HepG2 (cell line): ENCODE results near the gene TRPV2. TPM values are rescaled to one million over a fixed set of nuclear protein-coding genes. Genes with fewer than 3 reads are reported as not detected.
A peak's percentile ranks its signal among the peaks of the same experiment; 100 is the strongest.

Experiments
- BORCS8-MEF2B ChIP-seq: sonication (generic); formaldehyde crosslinking; IDR thresholded peaks from 2 replicates; pipeline ENCODE4 v1.8.0; 2022; ENCODE audit warnings: mild to moderate bottlenecking, missing genetic modification reagents
- FOXO1 ChIP-seq: sonication (generic); formaldehyde crosslinking; IDR thresholded peaks from 2 replicates; pipeline ENCODE4 v1.4.0; 2020; ENCODE audit warnings: missing genetic modification reagents
- HDAC2 ChIP-seq: sonication (generic); formaldehyde crosslinking; IDR thresholded peaks from 2 replicates; pipeline ENCODE4 v1.4.0; 2020; ENCODE audit warnings: missing genetic modification reagents
- HIVEP1 ChIP-seq: sonication (generic); formaldehyde crosslinking; IDR thresholded peaks from 2 replicates; pipeline ENCODE4 v1.4.0; 2020; ENCODE audit warnings: mild to moderate bottlenecking, missing genetic modification reagents
- KAT7 ChIP-seq: IDR thresholded peaks from 2 replicates; pipeline ENCODE4 v1.6.1; 2018; ENCODE audit warnings: borderline replicate concordance, missing compliant biosample characterization
- KLF13 ChIP-seq: sonication (generic); formaldehyde crosslinking; IDR thresholded peaks from 2 replicates; pipeline ENCODE4 v1.4.0; 2020; ENCODE audit warnings: mild to moderate bottlenecking, missing genetic modification reagents
- NFIB ChIP-seq: sonication (generic); formaldehyde crosslinking; IDR thresholded peaks from 2 replicates; pipeline ENCODE4 v1.9.0; 2021; ENCODE audit warnings: missing genetic modification reagents, mild to moderate bottlenecking, borderline replicate concordance
- PHF20 ChIP-seq: sonication (generic); formaldehyde crosslinking; IDR thresholded peaks from 2 replicates; pipeline ENCODE4 v1.5.0; 2020; ENCODE audit warnings: mild to moderate bottlenecking, missing genetic modification reagents
- POLR2A ChIP-seq, 2 experiments: IDR thresholded peaks; 2 replicates each; pipeline ENCODE4 v1.6.1; 2011; ENCODE audit warnings: low read depth in 2 of 2, low read length in 2 of 2, mild to moderate bottlenecking in 1 of 2, moderate library complexity in 1 of 2; ENCODE audit not compliant: insufficient read depth in 1 of 2
- SYNCRIP ChIP-seq: fragments of 200-400 bp; formaldehyde crosslinking; IDR thresholded peaks from 2 replicates; pipeline ENCODE4 v1.6.1; 2018; ENCODE audit warnings: mild to moderate bottlenecking, low read depth, low read length; ENCODE audit not compliant: insufficient read depth
- ZBTB3 ChIP-seq: sonication (generic); formaldehyde crosslinking; IDR thresholded peaks from 2 replicates; pipeline ENCODE4 v1.4.0; 2020; ENCODE audit warnings: low read depth, mild to moderate bottlenecking, moderate library complexity, missing genetic modification reagents, borderline replicate concordance
- ZMYM2 ChIP-seq: sonication (generic); formaldehyde crosslinking; IDR thresholded peaks from 2 replicates; pipeline ENCODE4 v1.8.0; 2022; ENCODE audit warnings: mild to moderate bottlenecking, missing genetic modification reagents
- ZNF230 ChIP-seq: sonication (generic); formaldehyde crosslinking; IDR thresholded peaks from 2 replicates; pipeline ENCODE4 v1.4.0; 2020; ENCODE audit warnings: mild to moderate bottlenecking, missing genetic modification reagents
- ZNF274 ChIP-seq: sonication (generic); formaldehyde crosslinking; IDR thresholded peaks from 2 replicates; pipeline ENCODE4 v1.5.1; 2020; ENCODE audit warnings: mild to moderate bottlenecking, missing genetic modification reagents
- ZNF3 ChIP-seq: IDR thresholded peaks from 2 replicates; pipeline ENCODE4 v1.7.0; 2017; ENCODE audit warnings: inconsistent platforms
- ZNF558 ChIP-seq: sonication (generic); formaldehyde crosslinking; IDR thresholded peaks from 2 replicates; pipeline ENCODE4 v1.9.0; 2022; ENCODE audit warnings: mild to moderate bottlenecking, missing genetic modification reagents, borderline replicate concordance
- ZNF562 ChIP-seq: sonication (generic); formaldehyde crosslinking; IDR thresholded peaks from 2 replicates; pipeline ENCODE4 v1.8.0; 2022; ENCODE audit warnings: missing genetic modification reagents, borderline replicate concordance
- ZNF616 ChIP-seq: sonication (generic); formaldehyde crosslinking; IDR thresholded peaks from 2 replicates; pipeline ENCODE4 v1.5.0; 2020; ENCODE audit warnings: low read depth, mild to moderate bottlenecking, missing genetic modification reagents
- ZNF746 ChIP-seq: sonication (generic); formaldehyde crosslinking; IDR thresholded peaks from 2 replicates; pipeline ENCODE4 v1.8.0; 2022; ENCODE audit warnings: mild to moderate bottlenecking, missing genetic modification reagents
- ZNF773 ChIP-seq: sonication (generic); formaldehyde crosslinking; IDR thresholded peaks from 2 replicates; pipeline ENCODE4 v1.4.0; 2020; ENCODE audit warnings: missing genetic modification reagents, borderline replicate concordance
- ZNF777 ChIP-seq: sonication (generic); formaldehyde crosslinking; IDR thresholded peaks from 2 replicates; pipeline ENCODE4 v1.4.0; 2020; ENCODE audit warnings: missing genetic modification reagents
- ZNF878 ChIP-seq: sonication (generic); formaldehyde crosslinking; IDR thresholded peaks from 2 replicates; pipeline ENCODE4 v1.8.1; 2023; ENCODE audit warnings: mild to moderate bottlenecking, missing genetic modification reagents, moderate library complexity
- ZSCAN21 ChIP-seq: sonication (generic); formaldehyde crosslinking; IDR thresholded peaks from 2 replicates; pipeline ENCODE4 v1.8.0; 2022; ENCODE audit warnings: mild to moderate bottlenecking, missing genetic modification reagents, moderate library complexity, borderline replicate concordance
- polyA plus RNA-seq, 8 experiments: library from polyadenylated mRNA; depleted of rRNA in 3 of 8; stranded (reverse) in 7 of 8; unstranded in 1 of 8; fragments of >200 nt; fragmentation: Illumina TruSeq in 4 of 8; extraction: Trizol in 4 of 8; gene quantifications; 2 replicates each; pipeline versions ENCODE4 v1.2.1 to v1.2.3, GENCODE V29; 2011 to 2016; ENCODE audit warnings: low read depth in 4 of 8, missing spikeins in 1 of 8, mixed read lengths in 1 of 8; ENCODE audit not compliant: insufficient read depth in 1 of 8
- total RNA-seq, 5 experiments: library from RNA; depleted of rRNA; stranded (reverse); fragments of >200 nt; fragmentation: Illumina TruSeq; extraction: Trizol; gene quantifications; 2 replicates each; pipeline ENCODE4 v1.2.3, GENCODE V29; 2016; ENCODE audit warnings: low read depth in 1 of 5
- TF ChIP-seq, protein P1 (sequence below): sonication (generic); formaldehyde crosslinking; IDR thresholded peaks from 2 replicates; pipeline ENCODE4 v1.5.0; 2020; ENCODE audit warnings: missing genetic modification reagents
- TF ChIP-seq, protein P2 (sequence below): sonication (generic); formaldehyde crosslinking; IDR thresholded peaks from 2 replicates; pipeline ENCODE4 v1.8.0; 2022; ENCODE audit warnings: missing genetic modification reagents, mild to moderate bottlenecking, moderate library complexity, borderline replicate concordance
- TF ChIP-seq, protein P3 (sequence below): sonication (generic); formaldehyde crosslinking; IDR thresholded peaks from 2 replicates; pipeline ENCODE4 v1.4.0; 2020; ENCODE audit warnings: mild to moderate bottlenecking, missing genetic modification reagents

Gene TRPV2
- total and polyA plus RNA-seq, 2 of the 13 experiments (the other 11 are each of a cell fraction or from before 2014, with no cell fraction given) = 13.6 to 21.3 TPM

DNA sequence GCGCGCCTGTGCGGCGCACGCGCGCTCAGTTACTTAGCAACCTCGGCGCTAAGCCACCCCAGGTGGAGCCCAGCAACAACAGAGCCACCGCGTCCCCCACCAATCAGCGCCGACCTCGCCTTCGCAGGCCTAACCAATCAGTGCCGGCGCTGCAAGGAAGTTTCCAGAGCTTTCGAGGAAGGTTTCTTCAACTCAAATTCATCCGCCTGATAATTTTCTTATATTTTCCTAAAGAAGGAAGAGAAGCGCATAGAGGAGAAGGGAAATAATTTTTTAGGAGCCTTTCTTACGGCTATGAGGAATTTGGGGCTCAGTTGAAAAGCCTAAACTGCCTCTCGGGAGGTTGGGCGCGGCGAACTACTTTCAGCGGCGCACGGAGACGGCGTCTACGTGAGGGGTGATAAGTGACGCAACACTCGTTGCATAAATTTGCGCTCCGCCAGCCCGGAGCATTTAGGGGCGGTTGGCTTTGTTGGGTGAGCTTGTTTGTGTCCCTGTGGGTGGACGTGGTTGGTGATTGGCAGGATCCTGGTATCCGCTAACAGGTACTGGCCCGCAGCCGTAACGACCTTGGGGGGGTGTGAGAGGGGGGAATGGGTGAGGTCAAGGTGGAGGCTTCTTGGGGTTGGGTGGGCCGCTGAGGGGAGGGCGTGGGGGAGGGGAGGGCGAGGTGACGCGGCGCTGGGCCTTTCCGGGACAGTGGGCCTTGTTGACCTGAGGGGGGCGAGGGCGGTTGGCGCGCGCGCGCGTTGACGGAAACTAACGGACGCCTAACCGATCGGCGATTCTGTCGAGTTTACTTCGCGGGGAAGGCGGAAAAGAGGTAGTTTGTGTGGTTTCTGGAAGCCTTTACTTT is 34.5 kb upstream of the TRPV2 start, which contains the start of gene UBB (continued):
- TF ChIP-seq, protein P1, sequence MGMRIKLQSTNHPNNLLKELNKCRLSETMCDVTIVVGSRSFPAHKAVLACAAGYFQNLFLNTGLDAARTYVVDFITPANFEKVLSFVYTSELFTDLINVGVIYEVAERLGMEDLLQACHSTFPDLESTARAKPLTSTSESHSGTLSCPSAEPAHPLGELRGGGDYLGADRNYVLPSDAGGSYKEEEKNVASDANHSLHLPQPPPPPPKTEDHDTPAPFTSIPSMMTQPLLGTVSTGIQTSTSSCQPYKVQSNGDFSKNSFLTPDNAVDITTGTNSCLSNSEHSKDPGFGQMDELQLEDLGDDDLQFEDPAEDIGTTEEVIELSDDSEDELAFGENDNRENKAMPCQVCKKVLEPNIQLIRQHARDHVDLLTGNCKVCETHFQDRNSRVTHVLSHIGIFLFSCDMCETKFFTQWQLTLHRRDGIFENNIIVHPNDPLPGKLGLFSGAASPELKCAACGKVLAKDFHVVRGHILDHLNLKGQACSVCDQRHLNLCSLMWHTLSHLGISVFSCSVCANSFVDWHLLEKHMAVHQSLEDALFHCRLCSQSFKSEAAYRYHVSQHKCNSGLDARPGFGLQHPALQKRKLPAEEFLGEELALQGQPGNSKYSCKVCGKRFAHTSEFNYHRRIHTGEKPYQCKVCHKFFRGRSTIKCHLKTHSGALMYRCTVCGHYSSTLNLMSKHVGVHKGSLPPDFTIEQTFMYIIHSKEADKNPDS = no peak
- no peak for TF ChIP-seq ZNF274 (CRISPR knock-in tag)
- no peak for TF ChIP-seq ZMYM2
- no peak for TF ChIP-seq SYNCRIP
- TF ChIP-seq ZNF746 (CRISPR knock-in tag) = peak; percentile 87
- peak; percentile 69 for TF ChIP-seq PHF20 (CRISPR knock-in tag)
- TF ChIP-seq ZNF616 (CRISPR knock-in tag) = no peak
- TF ChIP-seq ZNF3 (CRISPR knock-in tag) = no peak
- peak; percentile 35; the same call in 1 of the 2 replicates for TF ChIP-seq ZNF558 (CRISPR knock-in tag)
- peak; percentile 98 to 99 for TF ChIP-seq POLR2A (IDR thresholded peaks at IDR 0.05; ENCODE audit: insufficient read depth in 1 of 2, low read depth in 2 of 2, low read length in 2 of 2)
- no peak for TF ChIP-seq ZBTB3 (CRISPR knock-in tag)
- no peak for TF ChIP-seq ZNF562 (CRISPR knock-in tag)
- no peak for TF ChIP-seq ZNF773 (CRISPR knock-in tag)
- TF ChIP-seq FOXO1 (CRISPR knock-in tag) = no peak
- TF ChIP-seq, protein P2, sequence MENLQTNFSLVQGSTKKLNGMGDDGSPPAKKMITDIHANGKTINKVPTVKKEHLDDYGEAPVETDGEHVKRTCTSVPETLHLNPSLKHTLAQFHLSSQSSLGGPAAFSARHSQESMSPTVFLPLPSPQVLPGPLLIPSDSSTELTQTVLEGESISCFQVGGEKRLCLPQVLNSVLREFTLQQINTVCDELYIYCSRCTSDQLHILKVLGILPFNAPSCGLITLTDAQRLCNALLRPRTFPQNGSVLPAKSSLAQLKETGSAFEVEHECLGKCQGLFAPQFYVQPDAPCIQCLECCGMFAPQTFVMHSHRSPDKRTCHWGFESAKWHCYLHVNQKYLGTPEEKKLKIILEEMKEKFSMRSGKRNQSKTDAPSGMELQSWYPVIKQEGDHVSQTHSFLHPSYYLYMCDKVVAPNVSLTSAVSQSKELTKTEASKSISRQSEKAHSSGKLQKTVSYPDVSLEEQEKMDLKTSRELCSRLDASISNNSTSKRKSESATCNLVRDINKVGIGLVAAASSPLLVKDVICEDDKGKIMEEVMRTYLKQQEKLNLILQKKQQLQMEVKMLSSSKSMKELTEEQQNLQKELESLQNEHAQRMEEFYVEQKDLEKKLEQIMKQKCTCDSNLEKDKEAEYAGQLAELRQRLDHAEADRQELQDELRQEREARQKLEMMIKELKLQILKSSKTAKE (CRISPR knock-in tag) = peak; percentile 57; the same call in 1 of the 2 replicates
- TF ChIP-seq ZSCAN21 (CRISPR knock-in tag) = no peak
- TF ChIP-seq ZNF777 (CRISPR knock-in tag) = no peak
- TF ChIP-seq, protein P3, sequence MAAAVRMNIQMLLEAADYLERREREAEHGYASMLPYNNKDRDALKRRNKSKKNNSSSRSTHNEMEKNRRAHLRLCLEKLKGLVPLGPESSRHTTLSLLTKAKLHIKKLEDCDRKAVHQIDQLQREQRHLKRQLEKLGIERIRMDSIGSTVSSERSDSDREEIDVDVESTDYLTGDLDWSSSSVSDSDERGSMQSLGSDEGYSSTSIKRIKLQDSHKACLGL (CRISPR knock-in tag) = 0 out of 2 replicates have a peak, but pooled peaks have one; percentile 57
- TF ChIP-seq ZNF878 = no peak
- no peak for TF ChIP-seq NFIB
- no peak for TF ChIP-seq KLF13
- TF ChIP-seq HDAC2 = no peak
- peak; percentile 46; the same call in 1 of the 2 replicates for TF ChIP-seq BORCS8-MEF2B (CRISPR knock-in tag)
- no peak for TF ChIP-seq HIVEP1
- 0 out of 2 replicates have a peak, but pooled peaks have one; percentile 43 for TF ChIP-seq ZNF230 (CRISPR knock-in tag)
- peak; percentile 84 for TF ChIP-seq KAT7 (CRISPR knock-in tag)
